Skeletal muscle cell (primary cell): ENCODE data around the gene WDR27.

Experiments
- DNase-seq: peaks from one replicate; pipeline ENCODE4 v3.0.0-alpha.2; 2010; ENCODE audit warnings: low read depth
- H3K4me3 ChIP-seq: 2 replicates; pipeline ENCODE4 v1.5.1; 2011; ENCODE audit warnings: low read depth, mild to moderate bottlenecking, control low read depth, low read length, moderate library complexity

The WDR27 gene

GRCh38 chr6:169503422-169504152 is 198.2 kb downstream of the WDR27 start:
- no peak overlapping the region for H3K4me3 ChIP-seq
- DNase-seq = no peak

GRCh38 chr6:169502445-169502844 is 199.4 kb downstream of the WDR27 start:
- DNase-seq = no peak

GRCh38 chr6:169501777-169502313 is 200.0 kb downstream of the WDR27 start:
- DNase-seq = no peak
- no peak overlapping the region for H3K4me3 ChIP-seq

More at GRCh38 chr6:169502445-169502844, 199.4 kb downstream of the WDR27 start:
- no peak overlapping the region for H3K4me3 ChIP-seq

- no peak for DNase-seq
- H3K4me3 ChIP-seq = no peak overlapping the region
Measured at GRCh38 chr6:169501128-169501527, 200.7 kb downstream of the WDR27 start.

DNA sequence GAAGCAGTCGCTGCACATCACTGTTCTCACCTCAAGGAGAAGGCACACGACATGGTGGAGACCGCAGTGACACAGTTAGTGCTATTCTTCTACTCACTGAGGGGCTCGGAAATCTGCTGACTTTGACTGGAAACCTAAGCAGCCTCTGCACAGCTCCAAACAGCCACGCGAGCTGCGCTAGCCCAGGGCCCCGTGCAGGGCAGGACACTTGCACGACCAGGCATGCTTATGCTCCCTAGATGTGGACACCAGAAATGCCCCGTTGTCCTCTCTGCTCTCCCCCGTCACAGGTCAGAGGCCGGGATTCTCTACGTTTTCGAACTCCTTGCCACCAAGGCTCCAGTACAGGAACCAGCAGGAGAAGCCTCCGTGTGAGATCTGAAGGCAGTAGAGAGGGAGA is 201.1 kb downstream of the WDR27 start:
- no peak overlapping the region for H3K4me3 ChIP-seq
- no peak for DNase-seq

GRCh38 chr6:169499848-169500247 is 202.0 kb downstream of the WDR27 start:
- DNase-seq = no peak
- no peak overlapping the region for H3K4me3 ChIP-seq

DNA sequence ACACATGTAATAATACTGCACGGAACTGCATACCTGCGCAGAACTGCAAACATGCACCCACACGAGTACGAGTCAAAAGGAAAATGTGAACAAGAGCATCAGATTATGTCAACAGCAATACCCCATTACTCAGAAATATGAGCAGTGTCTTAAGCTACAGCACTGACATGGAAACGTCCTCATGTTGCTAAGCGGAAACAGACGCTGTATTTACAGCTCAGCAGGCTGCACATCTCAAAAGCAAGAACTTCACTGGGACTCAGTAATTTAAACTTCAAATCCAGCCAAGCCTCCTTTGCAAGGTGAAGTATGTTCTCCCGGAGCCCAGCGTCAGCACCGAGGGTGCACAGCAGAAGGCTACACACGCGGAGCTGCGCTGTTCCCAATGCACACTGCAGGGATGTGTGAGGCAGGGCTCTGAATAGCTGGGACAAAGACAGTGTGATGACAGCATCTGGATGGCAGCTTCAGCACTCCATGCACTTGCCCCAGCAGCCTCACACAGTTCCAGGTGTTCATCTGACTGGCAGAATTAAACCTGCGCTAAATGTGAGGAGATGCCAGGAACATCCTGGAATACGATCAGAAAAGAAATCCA is 202.8 kb downstream of the WDR27 start:
- H3K4me3 ChIP-seq = no peak overlapping the region

GRCh38 chr6:169495601-169496000 is 206.2 kb downstream of the WDR27 start:
- H3K4me3 ChIP-seq = no peak overlapping the region
- no peak for DNase-seq

More for the DNA sequence above, 202.8 kb downstream of the WDR27 start:
- DNase-seq = no peak

- no peak overlapping the region for H3K4me3 ChIP-seq
- no peak for DNase-seq
Measured at GRCh38 chr6:169494038-169494437, 207.8 kb downstream of the WDR27 start.

DNA sequence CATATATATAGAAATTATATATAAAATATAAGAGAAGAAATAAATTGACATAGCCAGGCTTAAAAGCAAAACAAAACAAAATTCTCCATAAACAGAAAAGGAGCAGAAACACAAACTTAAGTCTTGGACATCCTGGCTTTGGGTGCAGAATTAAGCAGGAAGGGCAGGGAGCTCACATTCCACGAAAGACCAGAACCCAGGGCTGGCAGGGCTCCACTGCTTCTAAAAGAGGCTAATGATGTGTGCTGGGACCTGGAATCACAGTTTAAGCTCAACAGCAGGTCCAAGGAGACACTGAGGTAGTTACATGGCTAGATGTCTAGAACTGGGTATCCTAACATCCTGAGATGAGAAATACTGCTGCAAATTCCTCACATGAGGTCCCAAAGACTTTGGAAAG is 210.3 kb downstream of the WDR27 start:
- no peak for DNase-seq
- H3K4me3 ChIP-seq = no peak overlapping the region

GRCh38 chr6:169490830-169491229 is 211.0 kb downstream of the WDR27 start:
- DNase-seq = no peak
- H3K4me3 ChIP-seq = no peak overlapping the region

- no peak for DNase-seq
- H3K4me3 ChIP-seq = no peak overlapping the region
Measured at GRCh38 chr6:169490246-169490641, 211.6 kb downstream of the WDR27 start.

DNA sequence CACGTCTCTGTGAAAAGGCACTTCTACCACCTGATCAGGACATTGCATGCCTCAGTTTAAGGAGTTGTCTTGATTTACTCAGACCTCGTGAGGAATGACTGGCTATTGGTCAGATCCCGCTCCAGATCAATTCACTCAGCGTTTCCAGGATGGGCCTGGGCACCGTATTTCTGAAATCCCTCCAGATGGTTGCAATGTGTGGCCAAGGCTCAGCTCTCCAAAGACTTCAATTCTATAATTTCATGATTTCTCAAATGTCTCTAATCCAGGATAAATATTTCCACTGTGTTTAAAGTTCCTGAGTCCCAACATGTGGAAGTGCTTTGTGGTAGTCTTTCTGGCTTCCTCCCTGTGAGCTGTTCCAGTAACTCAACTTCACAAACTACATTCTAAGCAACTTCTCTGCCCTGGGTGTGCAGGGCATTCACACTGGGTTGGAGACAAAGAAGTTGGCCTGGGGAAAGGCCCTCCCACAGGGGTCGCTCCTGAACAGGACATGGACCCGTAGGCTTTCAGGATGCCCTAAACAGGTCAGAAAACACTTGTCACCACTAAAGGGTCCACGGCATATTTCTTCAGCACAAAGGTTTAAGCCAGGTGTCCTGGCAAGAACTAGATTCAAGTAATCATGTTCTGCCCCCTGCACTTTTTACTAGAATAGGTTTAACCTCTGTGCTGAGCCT is 212.1 kb downstream of the WDR27 start:
- no peak for DNase-seq
- H3K4me3 ChIP-seq = no peak overlapping the region

GRCh38 chr6:169487579-169488436 is 214.0 kb downstream of the WDR27 start:
- H3K4me3 ChIP-seq = no peak overlapping the region
- DNase-seq = no peak

DNA sequence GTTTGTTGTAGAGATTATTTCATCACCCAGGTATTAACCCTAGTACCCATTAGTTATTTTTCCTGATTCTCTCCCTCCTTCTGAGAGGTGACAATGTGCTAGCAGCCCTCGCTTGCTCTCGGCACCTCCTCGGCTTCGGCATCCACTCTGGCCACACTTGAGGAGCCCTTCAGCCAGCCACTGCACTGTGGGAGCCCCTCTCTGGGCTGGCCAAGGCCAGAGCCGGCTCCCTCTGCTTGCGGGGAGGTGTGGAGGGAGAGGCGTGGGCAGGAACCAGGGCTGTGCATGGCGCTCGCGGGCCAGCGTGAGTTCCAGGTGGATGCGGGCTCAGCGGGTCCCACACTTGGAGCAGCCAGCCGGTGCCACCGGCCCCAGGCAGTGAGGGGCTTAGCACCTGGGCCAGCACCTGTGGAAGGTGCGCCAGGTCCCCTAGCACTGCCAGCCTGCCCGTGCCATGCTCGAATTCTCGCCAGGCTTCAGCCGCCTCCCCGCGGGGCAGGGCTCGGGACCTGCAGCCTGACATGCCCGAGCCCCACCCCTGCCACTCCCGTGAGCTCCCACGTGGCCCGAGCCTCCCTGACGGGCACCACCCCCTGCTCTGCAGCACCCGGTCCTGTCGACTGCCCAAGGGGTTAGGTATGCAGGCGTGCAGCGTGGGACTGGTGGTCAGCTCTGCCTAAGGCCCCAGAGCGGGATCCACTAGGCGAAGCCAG is 221.9 kb downstream of the WDR27 start:
- no peak for DNase-seq
- no peak overlapping the region for H3K4me3 ChIP-seq

DNA sequence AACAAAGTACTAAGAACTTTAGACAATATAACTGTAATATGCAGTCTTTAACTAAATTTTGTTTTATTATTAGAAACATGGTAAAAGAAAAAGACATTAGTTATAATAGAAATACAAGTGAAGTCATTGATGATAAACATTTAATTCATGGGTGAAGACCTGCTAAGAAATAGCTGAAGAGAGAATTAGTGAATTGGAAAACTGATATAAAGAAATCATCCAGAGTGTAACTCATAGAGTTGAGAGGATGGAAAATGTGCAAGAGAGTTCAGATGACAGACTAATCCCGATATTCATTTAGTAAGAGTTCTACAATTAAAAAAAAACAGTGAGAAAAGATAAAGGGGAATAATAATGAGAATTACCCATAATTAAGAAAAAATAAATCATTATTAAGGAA is 227.5 kb downstream of the WDR27 start:
- H3K4me3 ChIP-seq = no peak overlapping the region
- no peak for DNase-seq

DNA sequence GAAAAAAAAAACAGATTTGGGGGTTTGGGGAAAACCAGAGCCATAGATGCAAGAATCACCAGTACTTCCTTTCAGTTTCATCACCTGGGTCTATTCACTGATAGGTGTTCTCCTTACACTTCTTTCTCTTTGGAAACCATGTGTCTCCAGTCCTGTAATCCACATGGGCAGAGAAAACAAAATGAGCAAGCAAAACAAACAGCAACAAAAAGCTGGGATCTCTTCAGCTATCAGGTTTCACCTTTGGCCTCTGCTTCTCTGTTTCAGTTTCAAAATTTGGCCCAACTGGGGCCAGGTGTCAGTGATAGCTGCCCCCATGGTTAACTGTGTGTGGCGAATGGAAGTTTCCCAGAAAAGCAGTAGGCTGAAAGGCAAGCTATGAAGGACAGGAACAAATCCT is 228.2 kb downstream of the WDR27 start:
- no peak for DNase-seq
- H3K4me3 ChIP-seq = no peak overlapping the region

DNA sequence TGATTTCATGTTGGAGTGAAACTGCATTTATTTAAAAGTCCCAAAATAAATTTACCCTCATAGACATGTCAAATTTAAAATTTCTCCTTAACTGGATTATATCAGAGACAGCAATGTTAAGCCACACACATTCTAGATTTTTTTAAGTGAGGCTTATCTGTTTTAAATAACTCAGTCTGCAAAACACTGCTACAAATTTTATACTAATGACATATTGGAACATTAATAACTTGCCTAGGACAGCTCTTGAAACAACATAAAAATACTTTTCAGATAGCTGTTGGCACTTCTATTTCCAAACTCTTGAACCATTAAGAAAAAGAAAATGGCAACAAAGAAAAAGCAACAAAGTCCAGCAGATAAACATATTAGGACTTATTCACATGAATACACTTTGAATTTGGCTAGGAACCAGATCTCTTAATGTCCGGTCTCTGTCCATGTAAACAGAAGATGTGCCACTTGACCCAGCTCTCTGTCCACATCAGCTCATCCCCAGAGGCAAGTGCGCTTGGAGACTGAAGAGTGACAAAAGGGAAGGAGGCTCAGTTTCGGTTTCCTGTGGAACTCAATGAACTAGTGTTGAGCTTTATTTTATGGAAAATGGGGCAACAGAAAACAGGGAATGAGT is 228.9 kb downstream of the WDR27 start:
- DNase-seq = no peak
- no peak overlapping the region for H3K4me3 ChIP-seq

- no peak for DNase-seq
- H3K4me3 ChIP-seq = no peak overlapping the region
Measured at GRCh38 chr6:169470790-169471189, 231.0 kb downstream of the WDR27 start.
